ENCODE results near the gene WNT7B.

The WNT7B gene

DNA sequence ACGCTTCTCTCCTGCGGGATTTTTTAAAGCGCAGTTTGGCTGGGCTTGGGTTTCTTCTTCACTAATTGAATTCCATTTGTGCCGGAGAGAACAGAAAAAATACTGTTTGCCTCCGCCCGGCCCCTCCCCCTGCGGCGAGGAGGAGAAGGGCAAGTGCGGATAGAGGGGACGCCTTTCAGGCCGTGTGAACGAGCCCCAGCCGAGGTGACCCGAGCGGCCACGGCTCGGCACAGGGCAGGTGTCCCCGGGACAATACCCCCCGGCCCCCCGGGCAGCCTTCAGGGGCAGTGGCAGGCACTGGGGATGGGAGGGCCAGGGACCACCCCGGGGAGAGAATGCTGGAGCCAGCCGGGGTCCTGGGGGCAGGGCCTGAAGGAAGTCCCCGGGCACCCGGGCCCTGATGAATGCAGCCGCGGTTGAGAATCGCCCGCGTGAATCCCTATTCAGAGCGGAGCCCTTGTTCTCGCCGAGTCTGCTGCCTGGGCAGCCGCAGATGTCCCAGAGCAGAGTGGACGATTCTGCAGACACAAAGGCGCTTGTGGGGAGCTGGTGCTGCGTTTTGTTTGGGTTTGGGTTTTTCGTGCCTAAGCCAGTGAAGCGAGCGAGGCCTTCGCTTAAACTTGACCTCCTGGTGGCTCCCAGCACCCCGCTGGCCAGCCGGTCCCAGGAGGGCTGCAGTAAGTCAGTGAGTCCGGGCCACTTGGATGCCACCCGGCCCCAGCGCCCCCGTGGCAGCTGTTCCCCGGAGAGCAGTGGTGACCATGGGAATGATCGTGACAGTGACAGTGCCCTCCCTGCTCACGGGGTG, 96.0 kb downstream of the WNT7B start:
- TF ChIP-seq, protein P1, sequence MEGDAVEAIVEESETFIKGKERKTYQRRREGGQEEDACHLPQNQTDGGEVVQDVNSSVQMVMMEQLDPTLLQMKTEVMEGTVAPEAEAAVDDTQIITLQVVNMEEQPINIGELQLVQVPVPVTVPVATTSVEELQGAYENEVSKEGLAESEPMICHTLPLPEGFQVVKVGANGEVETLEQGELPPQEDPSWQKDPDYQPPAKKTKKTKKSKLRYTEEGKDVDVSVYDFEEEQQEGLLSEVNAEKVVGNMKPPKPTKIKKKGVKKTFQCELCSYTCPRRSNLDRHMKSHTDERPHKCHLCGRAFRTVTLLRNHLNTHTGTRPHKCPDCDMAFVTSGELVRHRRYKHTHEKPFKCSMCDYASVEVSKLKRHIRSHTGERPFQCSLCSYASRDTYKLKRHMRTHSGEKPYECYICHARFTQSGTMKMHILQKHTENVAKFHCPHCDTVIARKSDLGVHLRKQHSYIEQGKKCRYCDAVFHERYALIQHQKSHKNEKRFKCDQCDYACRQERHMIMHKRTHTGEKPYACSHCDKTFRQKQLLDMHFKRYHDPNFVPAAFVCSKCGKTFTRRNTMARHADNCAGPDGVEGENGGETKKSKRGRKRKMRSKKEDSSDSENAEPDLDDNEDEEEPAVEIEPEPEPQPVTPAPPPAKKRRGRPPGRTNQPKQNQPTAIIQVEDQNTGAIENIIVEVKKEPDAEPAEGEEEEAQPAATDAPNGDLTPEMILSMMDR (IDR thresholded peaks at IDR 0.05; ENCODE audit: low read depth, low read length, poor library complexity, severe bottlenecking) = no peak
- TF ChIP-seq EZH2phosphoT487 (IDR thresholded peaks at IDR 0.05; ENCODE audit: borderline replicate concordance, low read length) = no peak
- Histone ChIP-seq H3K4me3 (ENCODE audit: low read length) (no peak overlapping the region), H3K27ac (ENCODE audit: low read depth, low read length) (no peak overlapping the region), H3K79me2 (ENCODE audit: control insufficient read depth, low read length) (no peaks in the 10 kb centered on the region), H3K36me3 (ENCODE audit: control insufficient read depth, low read length) (no peaks in the 10 kb centered on the region), H3F3A (ENCODE audit: control insufficient read depth, insufficient read depth) (no peaks in the 10 kb centered on the region), H3K9me3 (ENCODE audit: control insufficient read depth, insufficient read depth, low read length) (no peaks in the 10 kb centered on the region), H3K9me2 (replicated peaks; ENCODE audit: control insufficient read depth, low read length) (no peaks in the 10 kb centered on the region), H3K4me1 (ENCODE audit: control insufficient read depth, low read length) (no peaks in the 10 kb centered on the region), H4K20me1 (ENCODE audit: control insufficient read depth, insufficient read depth, low read depth, low read length) (no peaks in the 10 kb centered on the region), H3K27me3 (ENCODE audit: control insufficient read depth, low read length) (no peaks in the 10 kb centered on the region), H3K4me2 (ENCODE audit: low read length) (no peak overlapping the region)

DNA sequence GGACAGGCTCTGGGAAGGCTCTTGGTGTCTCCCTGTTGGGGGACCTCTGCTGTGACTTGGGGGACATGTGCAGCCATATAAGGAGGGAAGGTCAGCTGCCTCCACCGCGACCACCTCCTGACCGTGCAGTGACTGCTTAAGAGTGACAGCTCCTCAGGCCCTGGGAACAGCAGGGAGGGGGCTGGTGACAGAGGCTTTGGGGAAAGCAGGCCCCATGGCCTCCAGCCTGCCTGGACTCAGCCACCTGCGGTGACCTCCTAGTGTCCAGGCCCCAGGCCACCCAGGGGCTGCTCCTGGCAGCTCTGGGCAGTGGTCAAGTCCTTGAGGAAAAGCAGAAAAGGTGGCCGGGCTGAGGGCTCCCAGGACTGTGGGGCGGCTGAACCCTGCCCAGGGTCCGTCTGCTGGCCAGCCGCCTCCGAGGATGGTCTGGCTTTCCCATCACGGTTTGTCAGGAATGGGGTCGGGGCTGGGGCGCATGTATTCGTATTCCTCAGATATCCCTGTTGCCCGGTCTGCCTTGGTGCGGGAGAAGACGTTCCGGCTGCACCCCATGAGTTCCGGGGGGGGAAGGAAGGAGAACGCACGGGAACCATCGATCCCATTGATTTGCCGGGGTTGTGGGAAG, 96.8 kb downstream of the WNT7B start:
- no peak overlapping the region for H3K27ac ChIP-seq (ENCODE audit: low read depth, low read length)
- no peaks in the 10 kb centered on the region for H3K36me3 ChIP-seq (ENCODE audit: control insufficient read depth, low read length)
- H4K20me1 ChIP-seq (ENCODE audit: control insufficient read depth, insufficient read depth, low read depth, low read length) = no peaks in the 10 kb centered on the region
- no peaks in the 10 kb centered on the region for H3K27me3 ChIP-seq (ENCODE audit: control insufficient read depth, low read length)
- TF ChIP-seq EZH2phosphoT487 (IDR thresholded peaks at IDR 0.05; ENCODE audit: borderline replicate concordance, low read length) = no peak
- TF ChIP-seq, protein P1 (IDR thresholded peaks at IDR 0.05; ENCODE audit: low read depth, low read length, poor library complexity, severe bottlenecking) = no peak
- no peaks in the 10 kb centered on the region for H3K9me2 ChIP-seq (replicated peaks; ENCODE audit: control insufficient read depth, low read length)
- H3K79me2 ChIP-seq (ENCODE audit: control insufficient read depth, low read length) = no peaks in the 10 kb centered on the region
- no peaks in the 10 kb centered on the region for H3K4me1 ChIP-seq (ENCODE audit: control insufficient read depth, low read length)
- no peak overlapping the region for H3K4me3 ChIP-seq (ENCODE audit: low read length)
- H3K4me2 ChIP-seq (ENCODE audit: low read length) = no peak overlapping the region
- H3K9me3 ChIP-seq (ENCODE audit: control insufficient read depth, insufficient read depth, low read length) = no peaks in the 10 kb centered on the region
- no peaks in the 10 kb centered on the region for H3F3A ChIP-seq (ENCODE audit: control insufficient read depth, insufficient read depth)

DNA sequence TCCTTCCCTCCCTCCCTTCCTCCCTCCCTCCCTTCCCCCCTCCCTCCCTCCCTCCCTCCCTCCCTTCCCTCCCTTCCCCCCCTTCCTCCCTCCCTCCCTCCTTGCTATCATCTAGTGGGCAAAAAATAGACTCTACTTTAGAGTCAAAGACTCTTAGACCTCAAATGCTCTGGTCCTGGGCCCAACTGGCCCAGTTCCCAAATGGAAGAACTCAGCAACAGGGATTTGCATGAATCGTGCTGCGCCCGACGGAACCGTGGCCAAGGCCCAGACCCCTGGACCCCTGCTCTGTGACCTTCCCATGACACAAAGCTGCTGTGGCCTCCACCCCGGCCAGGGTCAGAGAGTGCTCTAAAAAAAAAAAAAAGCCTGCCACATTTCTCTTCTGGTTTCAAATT, 97.4 kb downstream of the WNT7B start:
- no peaks in the 10 kb centered on the region for H3K9me2 ChIP-seq (replicated peaks; ENCODE audit: control insufficient read depth, low read length)
- no peaks in the 10 kb centered on the region for H3K4me1 ChIP-seq (ENCODE audit: control insufficient read depth, low read length)
- H3K27me3 ChIP-seq (ENCODE audit: control insufficient read depth, low read length) = no peaks in the 10 kb centered on the region
- H3K36me3 ChIP-seq (ENCODE audit: control insufficient read depth, low read length) = no peaks in the 10 kb centered on the region
- H3K27ac ChIP-seq (ENCODE audit: low read depth, low read length) = no peak overlapping the region
- no peaks in the 10 kb centered on the region for H3F3A ChIP-seq (ENCODE audit: control insufficient read depth, insufficient read depth)
- H3K4me2 ChIP-seq (ENCODE audit: low read length) = no peak overlapping the region
- no peak for TF ChIP-seq EZH2phosphoT487 (IDR thresholded peaks at IDR 0.05; ENCODE audit: borderline replicate concordance, low read length)
- TF ChIP-seq, protein P1 (IDR thresholded peaks at IDR 0.05; ENCODE audit: low read depth, low read length, poor library complexity, severe bottlenecking) = no peak
- no peaks in the 10 kb centered on the region for H4K20me1 ChIP-seq (ENCODE audit: control insufficient read depth, insufficient read depth, low read depth, low read length)
- no peak overlapping the region for H3K4me3 ChIP-seq (ENCODE audit: low read length)
- H3K79me2 ChIP-seq (ENCODE audit: control insufficient read depth, low read length) = no peaks in the 10 kb centered on the region
- no peaks in the 10 kb centered on the region for H3K9me3 ChIP-seq (ENCODE audit: control insufficient read depth, insufficient read depth, low read length)
